WERI-Rb-1 (cell line): Measurements from ENCODE around the gene ELAC2.

Experiments
- DNase-seq: peaks from one replicate; pipeline ENCODE4 v3.0.0-alpha.2; 2020
- H3K27ac ChIP-seq: fragments of 250-450 bp; sonication (Bioruptor Pico); 2 replicates; pipeline ENCODE4 v1.5.1; 2020; ENCODE audit warnings: mild to moderate bottlenecking, moderate library complexity
- H3K27me3 ChIP-seq: fragments of 250-450 bp; sonication (Bioruptor Pico); 2 replicates; pipeline ENCODE4 v1.5.1; 2021; ENCODE audit warnings: mild to moderate bottlenecking, low read depth, moderate library complexity; ENCODE audit not compliant: insufficient read depth, severe bottlenecking
- H3K36me3 ChIP-seq: fragments of 250-450 bp; sonication (Bioruptor Pico); 2 replicates; pipeline ENCODE4 v1.5.1; 2020; ENCODE audit warnings: mild to moderate bottlenecking, moderate library complexity
- H3K4me3 ChIP-seq: 2 replicates; pipeline ENCODE4 v1.5.1; 2011; ENCODE audit warnings: low read depth, mild to moderate bottlenecking, control low read depth, low read length
- H3K9me3 ChIP-seq: fragments of 250-450 bp; sonication (Bioruptor Pico); 2 replicates; pipeline ENCODE4 v1.5.1; 2021; ENCODE audit warnings: mild to moderate bottlenecking, moderate library complexity; ENCODE audit not compliant: severe bottlenecking
- TF ChIP-seq, protein P1 (sequence below): IDR thresholded peaks from 2 replicates; pipeline ENCODE4 v1.5.1; 2011; ENCODE audit warnings: low read depth, mild to moderate bottlenecking, control low read depth, inconsistent platforms, low read length

ELAC2 gene

DNA sequence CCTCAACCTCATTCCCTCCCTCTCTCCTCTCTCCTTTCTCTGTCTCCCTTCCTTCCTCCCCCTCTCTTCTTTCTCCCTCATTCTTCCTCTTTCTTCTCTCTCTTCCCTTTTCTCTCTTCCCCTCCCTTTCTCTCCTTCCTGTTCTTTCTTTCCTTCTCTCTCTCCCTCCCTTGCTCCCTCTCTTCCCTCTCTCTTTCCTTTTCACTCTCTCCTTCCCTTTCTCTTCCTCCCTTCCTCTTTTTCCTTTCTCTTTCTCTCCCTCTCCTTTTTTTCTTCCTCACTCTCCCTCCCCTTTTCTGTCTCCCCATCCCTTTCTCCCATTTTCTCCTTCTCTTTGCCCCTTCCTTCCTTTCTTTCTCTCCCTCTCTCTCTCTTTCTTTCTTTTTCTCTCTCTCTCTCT lies 7.9 kb upstream of the ELAC2 start:
- Histone ChIP-seq H3K36me3 (no peaks in the 10 kb centered on the region), H3K4me3 (no peak overlapping the region), H3K27me3 (no peaks in the 10 kb centered on the region)

DNA sequence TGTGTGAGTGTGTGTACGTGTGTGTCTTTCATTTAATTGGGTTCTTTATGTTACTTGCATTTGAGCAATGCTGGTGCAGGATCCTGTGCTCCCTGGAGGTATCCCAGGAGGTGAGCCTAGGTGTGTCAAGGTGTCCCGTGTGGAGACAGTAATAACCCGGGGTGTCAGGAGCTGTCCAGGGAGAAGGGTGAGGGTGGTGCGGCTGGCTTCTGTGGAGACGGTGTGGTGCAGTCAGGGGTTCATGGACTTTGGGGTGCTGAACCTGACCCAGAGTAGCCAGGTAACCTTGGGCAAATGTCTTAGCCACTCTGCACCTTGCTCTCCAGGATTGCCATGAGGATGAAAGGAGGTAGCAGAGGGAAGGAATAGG lies 7.4 kb upstream of the ELAC2 start:
- Histone ChIP-seq H3K27ac (no peak overlapping the region), H3K27me3 (no peaks in the 10 kb centered on the region), H3K4me3 (no peak overlapping the region), H3K9me3 (no peaks in the 10 kb centered on the region), H3K36me3 (no peaks in the 10 kb centered on the region)
- TF ChIP-seq, protein P1, sequence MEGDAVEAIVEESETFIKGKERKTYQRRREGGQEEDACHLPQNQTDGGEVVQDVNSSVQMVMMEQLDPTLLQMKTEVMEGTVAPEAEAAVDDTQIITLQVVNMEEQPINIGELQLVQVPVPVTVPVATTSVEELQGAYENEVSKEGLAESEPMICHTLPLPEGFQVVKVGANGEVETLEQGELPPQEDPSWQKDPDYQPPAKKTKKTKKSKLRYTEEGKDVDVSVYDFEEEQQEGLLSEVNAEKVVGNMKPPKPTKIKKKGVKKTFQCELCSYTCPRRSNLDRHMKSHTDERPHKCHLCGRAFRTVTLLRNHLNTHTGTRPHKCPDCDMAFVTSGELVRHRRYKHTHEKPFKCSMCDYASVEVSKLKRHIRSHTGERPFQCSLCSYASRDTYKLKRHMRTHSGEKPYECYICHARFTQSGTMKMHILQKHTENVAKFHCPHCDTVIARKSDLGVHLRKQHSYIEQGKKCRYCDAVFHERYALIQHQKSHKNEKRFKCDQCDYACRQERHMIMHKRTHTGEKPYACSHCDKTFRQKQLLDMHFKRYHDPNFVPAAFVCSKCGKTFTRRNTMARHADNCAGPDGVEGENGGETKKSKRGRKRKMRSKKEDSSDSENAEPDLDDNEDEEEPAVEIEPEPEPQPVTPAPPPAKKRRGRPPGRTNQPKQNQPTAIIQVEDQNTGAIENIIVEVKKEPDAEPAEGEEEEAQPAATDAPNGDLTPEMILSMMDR, result no peak
- no peak for DNase-seq

More for the DNA sequence above, 7.9 kb upstream of the ELAC2 start:
- TF ChIP-seq, protein P1, result no peak
- no peak for DNase-seq
- Histone ChIP-seq H3K27ac (no peak overlapping the region), H3K9me3 (no peaks in the 10 kb centered on the region)

DNA sequence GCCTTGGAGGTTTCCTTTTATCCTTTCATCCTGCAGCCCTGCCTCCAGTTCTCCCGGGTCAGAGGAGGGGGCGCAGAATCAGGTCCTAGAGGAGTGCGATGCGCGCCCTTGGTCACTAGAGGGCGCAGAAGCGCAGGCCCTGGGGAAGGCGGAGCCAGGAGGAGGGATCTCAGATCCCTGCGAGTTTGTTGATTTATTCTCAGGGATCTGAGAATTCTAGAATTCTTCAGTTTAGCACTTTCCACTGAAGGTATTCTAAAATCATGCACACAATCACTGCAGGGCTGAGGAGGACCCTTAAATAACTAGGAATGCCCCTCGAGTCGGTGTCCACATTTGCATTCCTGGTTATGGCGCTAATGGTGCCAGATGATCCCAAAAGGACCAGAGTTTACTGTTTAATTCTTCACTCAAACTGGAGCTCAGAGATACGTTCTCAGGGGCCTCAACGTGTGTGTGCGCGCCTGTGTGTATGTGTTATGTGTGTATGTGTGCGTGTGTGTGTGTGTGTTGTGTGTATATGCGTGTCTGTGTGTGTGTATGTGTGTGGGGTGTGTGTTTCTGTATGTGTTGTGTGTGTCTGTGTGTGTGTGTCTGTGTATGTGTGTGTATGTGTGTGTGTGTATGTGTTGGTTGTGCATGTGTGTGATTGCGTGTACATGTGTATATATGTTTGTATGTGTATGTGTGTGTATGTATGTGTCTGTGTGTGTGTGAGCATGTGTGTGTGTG lies 6.9 kb upstream of the ELAC2 start:
- Histone ChIP-seq H3K9me3 (no peaks in the 10 kb centered on the region), H3K27me3 (no peaks in the 10 kb centered on the region), H3K27ac (peak overlapping the region; percentile 67), H3K36me3 (no peaks in the 10 kb centered on the region), H3K4me3 (peak overlapping the region; percentile 15)
- TF ChIP-seq, protein P1, result peak; percentile 86
- peak; percentile 79 for DNase-seq

DNA sequence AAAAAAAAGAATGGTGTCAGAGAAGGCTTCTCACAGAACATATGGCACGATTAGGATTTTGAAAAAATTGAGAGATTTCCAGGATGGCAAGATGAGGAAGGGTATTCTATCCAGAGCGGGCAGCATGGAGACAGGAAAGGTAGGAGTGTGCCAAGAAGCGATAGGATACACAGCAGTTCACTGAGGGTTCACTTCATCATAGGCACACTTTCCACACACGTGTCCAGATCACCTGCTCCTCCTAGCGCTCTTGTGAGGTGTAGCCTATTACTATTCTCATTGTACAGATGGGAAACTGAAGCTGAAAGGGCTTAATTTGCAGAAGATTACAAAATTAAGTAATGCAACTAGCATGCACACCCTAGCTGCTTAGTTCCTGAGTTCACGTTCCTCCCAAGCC lies 6.2 kb upstream of the ELAC2 start:
- no peaks in the 10 kb centered on the region for H3K27me3 ChIP-seq
- peak overlapping the region; percentile 67 for H3K27ac ChIP-seq
- H3K36me3 ChIP-seq, result no peaks in the 10 kb centered on the region
- peak; percentile 39 for DNase-seq
- no peaks in the 10 kb centered on the region for H3K9me3 ChIP-seq
- peak overlapping the region; percentile 15 for H3K4me3 ChIP-seq
- TF ChIP-seq, protein P1, result no peak

DNA sequence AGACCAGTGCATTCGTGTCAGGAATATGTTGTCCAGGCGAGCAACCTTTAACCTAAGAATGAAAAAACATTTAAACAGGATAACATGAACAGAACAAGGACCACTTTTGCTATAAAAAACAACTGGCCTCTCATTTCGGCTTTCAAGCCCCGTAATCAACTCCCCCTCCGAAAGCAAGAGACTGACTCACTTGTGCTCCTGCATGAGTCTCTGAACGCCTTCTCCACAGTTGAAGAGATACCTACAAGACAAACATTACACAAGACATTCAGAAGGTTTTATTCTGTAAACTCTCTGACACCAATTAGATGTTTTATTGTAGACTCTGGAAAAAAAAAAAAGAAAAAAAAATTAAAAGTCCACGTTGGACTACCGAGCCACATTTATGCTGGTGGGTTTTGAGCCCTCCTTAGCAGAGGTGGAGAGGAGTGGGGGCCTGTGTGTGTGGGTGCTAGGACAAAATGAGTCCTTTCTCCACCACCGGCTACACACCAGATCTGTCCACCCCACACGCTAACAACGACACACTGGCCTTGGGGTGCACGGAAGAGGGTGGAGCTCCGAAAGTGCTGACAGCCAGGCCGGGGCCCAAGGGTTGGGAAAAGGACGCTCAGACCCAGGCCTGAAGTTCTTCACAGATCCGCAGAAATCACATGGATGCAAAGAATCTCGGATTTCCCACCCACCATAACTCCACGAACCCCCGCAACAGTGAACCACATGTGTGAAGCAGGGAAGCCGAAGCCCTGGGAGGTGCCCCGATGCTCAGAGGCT lies 759 bp downstream of the ELAC2 start:
- no peaks in the 10 kb centered on the region for H3K9me3 ChIP-seq
- H3K36me3 ChIP-seq, result peaks cover 43% of the 10 kb centered on the region
- TF ChIP-seq, protein P1, result no peak
- H3K27me3 ChIP-seq, result no peaks in the 10 kb centered on the region
- H3K4me3 ChIP-seq, result peak overlapping the region; percentile 59
- peak overlapping the region; percentile 85 for H3K27ac ChIP-seq
- DNase-seq, result peak; percentile 12
